ENCODE data around the gene SPHKAP. TPM values are rescaled to one million over a fixed set of nuclear protein-coding genes. Genes with fewer than 3 reads are reported as not detected.

Gene SPHKAP
- polyA plus RNA-seq, 1 of the 3 experiments (the other 2 are of a cell fraction): not detected

GRCh38 chr2:227932403-227932802, 249.1 kb downstream of the SPHKAP start:
- Histone ChIP-seq H2AFZ (ENCODE audit: low read depth) (no peak overlapping the region), H3K9ac (no peak overlapping the region), H3K9me3 (no peaks in the 10 kb centered on the region), H3K79me2 (ENCODE audit: insufficient read depth) (no peaks in the 10 kb centered on the region), H3K36me3 (replicated peaks in 1 of 2; ENCODE audit: control insufficient read depth in 1 of 2, insufficient read depth in 2 of 2, low read length in 1 of 2) (no peaks in the 10 kb centered on the region), H3K4me3 (ENCODE audit: low read depth in 2 of 2, low read length in 1 of 2) (no peak overlapping the region), H3K4me2 (no peak overlapping the region), H3K27ac (ENCODE audit: low read depth in 2 of 2, low read length in 1 of 2) (no peak overlapping the region), H3K27me3 (ENCODE audit: insufficient read depth) (no peaks in the 10 kb centered on the region; the same call in 1 of the 2 replicates), H3K4me1 (ENCODE audit: control insufficient read depth in 1 of 2, insufficient read depth in 2 of 2, low read depth in 1 of 2, low read length in 1 of 2) (peaks cover 0 to 13% of the 10 kb centered on the region in 2 experiments; a peak in 1 of 4 replicates), H4K20me1 (ENCODE audit: insufficient read depth) (no peaks in the 10 kb centered on the region), H3F3A (replicated peaks; ENCODE audit: insufficient read depth) (no peaks in the 10 kb centered on the region), H3K9me2 (no peaks in the 10 kb centered on the region)
- WGBS (ENCODE audit: low lambda C conversion rate): 7% methylated on average over 2 of the region's 2 CpGs
- no peak for DNase-seq
- TF ChIP-seq EP300 (IDR thresholded peaks at IDR 0.05; ENCODE audit: borderline replicate concordance in 1 of 2, low read depth in 1 of 2, low read length in 1 of 2): no peak
- no peak for TF ChIP-seq ELF1 (IDR thresholded peaks at IDR 0.05)
- TF ChIP-seq MAX (IDR thresholded peaks at IDR 0.05; ENCODE audit: low read depth): no peak
- no peak for TF ChIP-seq MXI1 (IDR thresholded peaks at IDR 0.05; ENCODE audit: low read depth, low read length)
- TF ChIP-seq JUND (IDR thresholded peaks at IDR 0.05): no peak
- TF ChIP-seq TEAD4 (IDR thresholded peaks at IDR 0.05; ENCODE audit: borderline replicate concordance, insufficient read depth): no peak
- TF ChIP-seq TAF1 (IDR thresholded peaks at IDR 0.05; ENCODE audit: borderline replicate concordance, low read depth, low read length): no peak
- TF ChIP-seq ZBTB33 (IDR thresholded peaks at IDR 0.05; ENCODE audit: borderline replicate concordance, low read depth): no peak
- no peak for TF ChIP-seq RFX5 (IDR thresholded peaks at IDR 0.05; ENCODE audit: low read length)
- TF ChIP-seq USF1 (IDR thresholded peaks at IDR 0.05; ENCODE audit: borderline replicate concordance, low read depth): no peak
- no peak for TF ChIP-seq RXRA (IDR thresholded peaks at IDR 0.05; ENCODE audit: borderline replicate concordance, low read depth)
- no peak for TF ChIP-seq NRF1 (IDR thresholded peaks at IDR 0.05; ENCODE audit: low read depth, low read length)
- no peak for TF ChIP-seq MEF2A (IDR thresholded peaks at IDR 0.05; ENCODE audit: borderline replicate concordance, low read depth)
- TF ChIP-seq TCF12 (IDR thresholded peaks at IDR 0.05): no peak
- TF ChIP-seq NFIC (IDR thresholded peaks at IDR 0.05; ENCODE audit: borderline replicate concordance): no peak
- ChIA-PET CTCF (interaction anchor here (0.7 kb wide), 1 partner anchor 725 kb away, joined by 3 read pairs; no protein-coding TSS in a partner anchor), POLR2A (no interaction called here)

- Histone ChIP-seq H4K20me1 (ENCODE audit: insufficient read depth) (no peaks in the 10 kb centered on the region), H3K9me2 (no peaks in the 10 kb centered on the region), H3K4me3 (ENCODE audit: low read depth in 2 of 2, low read length in 1 of 2) (no peak overlapping the region), H3K79me2 (ENCODE audit: insufficient read depth) (no peaks in the 10 kb centered on the region), H2AFZ (ENCODE audit: low read depth) (no peak overlapping the region), H3K4me2 (no peak overlapping the region), H3K9ac (no peak overlapping the region), H3F3A (replicated peaks; ENCODE audit: insufficient read depth) (no peaks in the 10 kb centered on the region), H3K9me3 (no peaks in the 10 kb centered on the region), H3K4me1 (ENCODE audit: control insufficient read depth in 1 of 2, insufficient read depth in 2 of 2, low read depth in 1 of 2, low read length in 1 of 2) (peaks cover 0 to 13% of the 10 kb centered on the region in 2 experiments; a peak in 1 of 4 replicates), H3K36me3 (replicated peaks in 1 of 2; ENCODE audit: control insufficient read depth in 1 of 2, insufficient read depth in 2 of 2, low read length in 1 of 2) (no peaks in the 10 kb centered on the region), H3K27ac (ENCODE audit: low read depth in 2 of 2, low read length in 1 of 2) (no peak overlapping the region), H3K27me3 (ENCODE audit: insufficient read depth) (no peaks in the 10 kb centered on the region; the same call in 1 of the 2 replicates)
- no peak for DNase-seq
- 44% methylated on average over 6 of the region's 6 CpGs for WGBS (ENCODE audit: low lambda C conversion rate)
- ChIA-PET CTCF (interaction anchor here (0.7 to 0.8 kb wide), 2 partner anchors 70 to 726 kb away, joined by 3 read pairs; no protein-coding TSS in a partner anchor), POLR2A (no interaction called here)
- TF ChIP-seq IRF3 (IDR thresholded peaks at IDR 0.05; ENCODE audit: low read depth, low read length): no peak
- TF ChIP-seq TCF12 (IDR thresholded peaks at IDR 0.05): no peak
- TF ChIP-seq EP300 (IDR thresholded peaks at IDR 0.05; ENCODE audit: borderline replicate concordance in 1 of 2, low read depth in 1 of 2, low read length in 1 of 2): no peak
- TF ChIP-seq ELF1 (IDR thresholded peaks at IDR 0.05): no peak
- no peak for TF ChIP-seq SMC3 (IDR thresholded peaks at IDR 0.05; ENCODE audit: low read depth, low read length)
- no peak for TF ChIP-seq MEF2A (IDR thresholded peaks at IDR 0.05; ENCODE audit: borderline replicate concordance, low read depth)
- TF ChIP-seq RCOR1 (IDR thresholded peaks at IDR 0.05; ENCODE audit: low read length): no peak
- no peak for TF ChIP-seq RAD21 (IDR thresholded peaks at IDR 0.05; ENCODE audit: low read length)
- TF ChIP-seq TAF1 (IDR thresholded peaks at IDR 0.05; ENCODE audit: borderline replicate concordance, low read depth, low read length): no peak
- TF ChIP-seq REST (IDR thresholded peaks at IDR 0.05; ENCODE audit: low read depth, low read length): no peak
- TF ChIP-seq MAX (IDR thresholded peaks at IDR 0.05; ENCODE audit: low read depth): no peak
Measured at GRCh38 chr2:227932001-227932400, 249.5 kb downstream of the SPHKAP start.
